Neural progenitor cell (in vitro differentiated cells): ENCODE measurements around the gene PTK6.

ENCODE experiments used
- CTCF ChIP-seq: fragments of 200-600 bp; sonication (generic); IDR thresholded peaks from 2 replicates; pipeline ENCODE4 v1.5.1; 2017; ENCODE audit warnings: antibody characterized with exemption, mild to moderate bottlenecking
- EZH2 ChIP-seq: fragments of 200-600 bp; sonication (generic); IDR thresholded peaks from 2 replicates; pipeline ENCODE4 v1.6.1; 2017; ENCODE audit warnings: antibody characterized with exemption, mild to moderate bottlenecking, moderate library complexity

- TF ChIP-seq CTCF (no peak), EZH2 (no peak)
Measured at GRCh38 chr20:63558804-63559484, 21.8 kb upstream of the PTK6 start.
